Activated naive CD4-positive, alpha-beta T cell treated with Interleukin-2 at 50 U/mL for 16 hours (primary cell): ENCODE measurements around the gene HOXB3.

Experiments
- DNase-seq: peaks from one replicate; pipeline ENCODE4 v3.0.0-alpha.2; 2020

HOXB3 gene

DNA sequence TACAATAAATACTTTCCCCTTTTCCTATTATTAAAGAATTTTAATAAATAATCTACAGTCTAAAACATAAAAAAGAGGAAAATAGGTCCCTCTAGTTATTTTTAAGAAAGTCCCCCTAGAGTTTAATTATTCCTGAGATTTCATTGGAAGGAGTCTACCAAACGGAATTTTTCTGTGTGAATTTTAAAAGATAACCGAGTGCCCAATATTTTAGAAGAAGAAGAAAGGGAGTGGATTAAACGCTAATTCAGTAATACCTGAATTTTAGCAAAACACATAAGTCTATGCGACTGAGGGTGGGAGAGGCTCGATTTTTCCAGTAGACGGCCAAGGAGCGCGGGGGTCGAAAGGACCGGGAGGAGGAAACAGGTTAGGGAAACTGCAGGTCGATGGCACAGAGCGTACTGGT, 47.3 kb downstream of the HOXB3 start:
- no peak for DNase-seq

DNA sequence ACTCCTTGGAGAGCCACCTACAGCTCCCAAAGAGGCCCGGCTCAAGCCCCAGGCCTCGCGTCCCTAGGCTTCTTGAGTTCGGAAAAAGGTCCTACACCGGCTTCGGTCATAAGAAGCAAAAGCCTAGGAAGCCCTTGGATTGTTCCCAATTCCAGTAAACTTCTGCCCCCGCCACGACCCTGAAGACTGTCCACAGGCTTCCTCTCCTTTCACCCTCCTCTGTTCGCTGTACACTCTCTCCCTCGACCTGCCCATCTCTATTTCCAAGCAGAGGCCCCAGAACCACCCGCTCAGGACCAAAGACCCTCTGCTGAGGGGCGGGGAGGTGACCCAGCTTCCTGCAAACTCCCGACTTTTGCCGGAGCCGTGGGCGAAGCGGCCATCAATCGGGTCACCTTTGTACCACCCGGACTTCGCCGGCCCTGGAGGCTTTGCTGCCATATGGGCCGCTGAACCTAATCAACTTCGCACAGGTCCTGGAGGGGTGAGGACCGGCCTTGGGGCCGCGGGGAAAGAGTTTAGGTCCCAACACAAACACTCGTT, 47.9 kb downstream of the HOXB3 start:
- DNase-seq = peak; percentile 31

DNA sequence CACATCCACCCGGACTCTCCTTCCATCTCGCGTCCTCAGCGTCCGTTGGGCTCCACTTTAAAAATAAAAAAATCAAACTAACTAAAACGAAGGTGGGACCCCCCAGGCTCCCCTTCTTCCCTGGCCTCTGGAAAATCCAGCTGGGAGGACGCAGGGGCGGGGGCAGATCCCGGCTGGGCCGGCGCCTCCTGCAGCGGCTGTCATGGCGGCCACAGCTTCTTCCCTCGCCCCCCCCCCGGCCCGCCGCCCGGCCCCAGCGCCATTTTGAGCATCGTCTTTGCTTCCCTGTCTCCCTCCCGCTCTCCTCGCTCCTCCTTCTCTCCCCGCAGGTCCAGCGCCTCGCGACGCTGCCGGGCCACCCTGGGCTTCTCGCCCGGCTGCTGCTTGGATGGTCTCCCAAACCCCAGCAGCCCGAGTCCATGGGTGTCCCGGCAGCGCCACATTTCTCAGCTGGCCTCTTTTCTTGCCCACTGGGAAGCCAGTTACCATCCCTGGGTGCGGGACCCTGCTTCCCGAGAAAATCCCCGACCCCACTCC, 48.4 kb downstream of the HOXB3 start:
- DNase-seq = peak; percentile 38

DNA sequence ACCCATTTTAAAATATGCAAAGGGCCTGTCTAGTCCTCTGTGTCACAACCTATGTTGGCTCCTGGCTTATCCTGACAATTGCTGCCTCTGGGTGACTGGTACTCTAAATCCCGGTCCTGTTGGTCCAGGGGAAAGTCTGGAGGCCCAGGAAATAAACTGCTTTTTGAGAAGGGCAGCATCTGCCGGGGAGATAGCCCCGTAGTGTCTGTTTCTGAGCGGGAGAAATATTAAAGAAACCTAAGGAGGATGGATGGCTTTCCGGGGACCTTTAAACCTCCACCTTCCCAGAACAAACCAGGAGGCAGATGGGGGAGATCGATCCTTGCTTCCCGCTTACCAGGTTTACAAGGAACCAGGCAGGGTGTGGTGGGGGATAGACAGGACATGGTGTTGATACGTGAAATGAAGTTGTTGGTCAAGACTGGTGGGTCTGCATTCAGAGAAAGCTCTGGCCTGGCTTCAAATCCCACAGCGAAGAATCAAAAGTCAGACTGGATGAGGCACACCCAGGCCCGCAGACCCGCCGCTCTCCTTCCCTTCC, 48.9 kb downstream of the HOXB3 start:
- peak; percentile 9 for DNase-seq

DNA sequence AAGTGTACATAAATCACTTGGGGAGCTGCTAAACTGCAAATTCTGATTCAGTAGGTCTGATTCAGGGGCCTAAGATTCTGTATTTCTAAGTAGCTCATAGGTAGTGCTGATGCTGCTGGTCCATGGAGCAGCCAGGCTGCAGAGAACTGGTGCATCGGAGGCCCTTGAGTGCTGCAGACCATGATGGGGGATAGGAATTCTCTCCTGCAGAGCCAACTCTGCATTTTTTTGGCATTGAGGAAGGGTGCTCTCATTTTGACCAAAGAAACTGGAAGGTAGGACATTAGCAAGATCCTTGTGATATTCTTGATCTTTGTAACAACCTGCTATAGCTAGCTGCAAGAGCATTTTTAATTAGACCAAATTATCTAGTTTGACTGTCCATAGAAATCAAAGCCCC, 49.8 kb downstream of the HOXB3 start:
- DNase-seq = no peak

DNA sequence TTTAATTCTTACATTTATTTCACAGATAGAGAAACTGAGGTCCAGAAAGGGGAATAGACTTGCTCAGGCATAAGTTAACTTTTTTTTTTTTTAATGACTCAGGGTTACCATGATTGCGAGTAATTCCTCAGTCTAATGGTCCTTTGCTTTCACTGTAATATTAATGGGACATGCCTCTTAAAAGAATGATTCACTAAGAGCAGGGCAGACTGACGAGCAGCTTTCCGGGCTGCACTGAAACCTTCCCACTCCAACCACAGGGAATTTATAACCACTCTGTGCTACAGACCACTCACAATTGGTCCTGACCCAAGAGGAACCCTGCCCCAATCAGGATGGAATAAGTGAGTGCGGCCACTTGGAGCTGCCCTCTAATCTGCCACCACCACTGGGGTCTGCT, 50.9 kb downstream of the HOXB3 start:
- no peak for DNase-seq

DNA sequence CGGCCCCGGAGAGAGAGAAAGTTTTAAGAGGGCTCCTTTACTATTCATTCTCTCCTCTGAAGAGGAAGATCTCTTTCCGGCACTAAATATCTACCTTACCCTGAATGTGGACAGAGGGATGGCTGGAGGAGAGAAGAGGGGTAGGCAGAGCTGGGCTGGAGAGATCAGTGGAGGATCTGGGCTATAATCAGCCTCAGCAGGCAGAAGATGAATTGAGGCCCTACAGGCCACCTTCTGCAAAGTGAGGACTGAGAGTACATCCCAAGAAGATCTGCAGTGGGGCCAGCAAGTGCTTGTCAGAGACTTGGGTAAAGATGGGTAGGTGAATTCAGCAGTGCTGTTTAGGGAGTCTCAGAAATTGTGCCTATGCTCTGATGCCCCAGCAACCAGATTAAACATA, 52.7 kb downstream of the HOXB3 start:
- DNase-seq = no peak

DNA sequence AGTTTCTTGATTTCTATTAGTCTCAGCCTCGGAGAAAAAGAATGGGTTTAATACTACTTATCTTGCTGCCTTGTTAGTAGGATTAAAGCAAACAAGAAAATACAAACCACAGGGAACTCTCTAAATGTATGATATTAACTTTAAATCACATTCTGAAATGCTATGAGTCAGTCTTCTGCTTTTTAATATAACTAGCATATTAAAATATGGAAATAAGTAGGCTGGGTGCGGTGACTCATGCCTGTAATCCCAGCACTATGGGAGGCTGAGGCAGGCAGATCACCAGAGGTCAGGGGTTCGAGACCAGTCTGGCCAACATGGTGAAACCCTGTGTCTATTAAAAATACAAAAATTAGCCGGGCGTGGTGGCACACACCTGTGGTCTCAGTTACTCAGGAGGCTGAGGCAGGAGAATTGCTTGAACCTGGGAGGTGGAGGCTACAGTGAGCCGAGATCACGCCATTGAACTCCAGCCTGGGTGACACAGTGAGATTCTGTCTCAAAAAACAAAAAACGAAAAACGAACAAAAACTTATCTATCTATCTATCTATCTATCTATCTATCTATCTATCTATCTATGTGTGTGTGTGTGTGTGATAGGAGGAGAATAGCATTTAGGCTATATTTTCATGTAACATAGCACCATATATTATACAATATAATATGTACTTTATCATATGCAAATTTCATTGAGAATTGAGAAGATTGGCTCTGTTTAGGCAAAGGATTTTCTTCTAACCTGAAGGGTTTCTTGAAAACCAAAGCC, 54.1 kb downstream of the HOXB3 start:
- peak; percentile 24 for DNase-seq

DNA sequence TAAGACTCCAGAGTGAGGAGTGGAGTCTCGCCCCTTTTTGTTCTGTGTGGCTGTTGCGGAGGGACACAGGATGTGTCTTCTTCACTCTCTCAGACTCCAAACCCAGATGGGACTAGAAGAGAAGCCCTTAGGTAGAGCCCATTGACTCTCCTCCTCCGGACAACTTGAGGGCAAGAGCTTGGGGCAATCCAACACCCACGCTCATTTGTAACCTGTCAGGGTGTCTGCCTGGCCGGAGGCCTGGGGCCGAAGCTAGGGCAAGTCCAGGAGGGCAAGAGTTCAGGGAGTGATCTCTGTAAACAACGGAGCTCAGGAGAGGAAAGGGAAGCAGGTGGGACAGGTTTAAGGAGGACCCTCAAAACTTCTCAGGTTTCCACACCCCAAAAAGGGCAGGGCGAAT, 57.8 kb downstream of the HOXB3 start:
- no peak for DNase-seq

DNA sequence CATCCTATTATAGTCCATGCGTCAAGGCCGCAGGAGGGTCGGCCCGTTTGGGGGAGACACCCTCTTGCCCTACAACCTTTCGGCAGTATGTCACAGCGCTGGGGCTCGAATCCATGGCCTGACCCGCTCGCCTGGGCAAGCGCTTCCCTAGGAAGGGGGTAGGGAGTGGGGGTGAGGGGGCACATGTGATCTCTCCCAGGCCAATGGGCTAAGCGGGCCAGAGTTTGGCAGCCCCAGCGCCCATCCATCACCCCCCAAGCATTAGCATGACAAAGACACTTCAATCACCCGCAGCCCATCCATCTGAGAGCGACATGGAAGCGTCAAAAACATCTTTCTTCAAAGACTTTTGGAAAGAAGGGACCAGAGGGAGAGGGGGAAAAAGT, 59.2 kb downstream of the HOXB3 start, which contains the start of gene HOXB1:
TSS of gene HOXB1 (minus strand) at position 125 of the 386 bp plus-strand sequence. CDS start at position 18, 107 bp downstream.
- no peak for DNase-seq

DNA sequence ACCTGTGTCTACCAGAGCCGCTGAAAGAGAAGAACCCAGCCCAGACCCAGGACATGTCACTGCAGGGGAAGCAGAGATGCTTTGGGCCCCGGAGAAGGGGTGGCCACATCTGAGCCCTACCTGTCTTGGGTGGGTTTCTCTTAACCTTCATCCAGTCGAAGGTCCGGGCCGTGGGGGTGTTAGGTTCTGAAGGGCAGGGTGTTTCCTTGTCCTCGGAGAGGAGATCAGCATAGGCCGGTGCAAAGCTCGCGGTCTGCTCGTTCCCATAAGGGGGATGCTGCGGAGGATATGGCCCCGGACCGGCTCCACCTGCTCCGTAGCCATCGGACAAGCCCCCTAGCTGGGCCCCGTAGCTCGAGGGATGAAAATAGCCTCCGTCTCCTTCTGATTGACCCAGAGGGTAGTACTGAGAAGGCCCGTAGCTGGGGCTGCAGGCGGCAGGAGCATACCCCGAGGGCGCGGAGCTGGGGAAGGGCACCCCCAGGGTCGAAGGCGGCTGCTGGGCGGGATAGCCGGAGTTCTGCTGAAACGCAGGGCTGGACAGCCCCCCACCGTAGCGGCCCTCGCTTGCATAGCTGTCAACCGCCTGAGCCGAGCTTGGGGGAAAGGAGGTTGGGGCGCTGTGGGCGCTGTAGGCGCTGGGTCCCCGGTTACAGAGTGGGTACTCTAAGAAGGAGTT, 59.7 kb downstream of the HOXB3 start:
- no peak for DNase-seq

DNA sequence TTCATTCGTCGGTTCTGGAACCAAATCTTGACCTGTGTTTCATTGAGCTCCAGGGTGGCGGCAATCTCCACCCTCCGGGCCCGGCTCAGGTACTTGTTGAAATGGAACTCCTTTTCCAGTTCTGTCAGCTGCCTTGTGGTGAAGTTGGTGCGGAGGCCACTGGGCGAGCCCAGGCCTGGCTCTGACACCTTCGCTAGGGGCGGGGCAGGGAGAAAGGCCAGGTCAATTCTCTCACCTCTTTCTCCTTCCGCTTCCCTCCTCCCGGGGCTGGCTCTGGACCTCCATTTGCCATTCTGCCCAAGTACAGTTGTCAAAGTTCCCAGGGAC, 60.4 kb downstream of the HOXB3 start:
- no peak for DNase-seq

DNA sequence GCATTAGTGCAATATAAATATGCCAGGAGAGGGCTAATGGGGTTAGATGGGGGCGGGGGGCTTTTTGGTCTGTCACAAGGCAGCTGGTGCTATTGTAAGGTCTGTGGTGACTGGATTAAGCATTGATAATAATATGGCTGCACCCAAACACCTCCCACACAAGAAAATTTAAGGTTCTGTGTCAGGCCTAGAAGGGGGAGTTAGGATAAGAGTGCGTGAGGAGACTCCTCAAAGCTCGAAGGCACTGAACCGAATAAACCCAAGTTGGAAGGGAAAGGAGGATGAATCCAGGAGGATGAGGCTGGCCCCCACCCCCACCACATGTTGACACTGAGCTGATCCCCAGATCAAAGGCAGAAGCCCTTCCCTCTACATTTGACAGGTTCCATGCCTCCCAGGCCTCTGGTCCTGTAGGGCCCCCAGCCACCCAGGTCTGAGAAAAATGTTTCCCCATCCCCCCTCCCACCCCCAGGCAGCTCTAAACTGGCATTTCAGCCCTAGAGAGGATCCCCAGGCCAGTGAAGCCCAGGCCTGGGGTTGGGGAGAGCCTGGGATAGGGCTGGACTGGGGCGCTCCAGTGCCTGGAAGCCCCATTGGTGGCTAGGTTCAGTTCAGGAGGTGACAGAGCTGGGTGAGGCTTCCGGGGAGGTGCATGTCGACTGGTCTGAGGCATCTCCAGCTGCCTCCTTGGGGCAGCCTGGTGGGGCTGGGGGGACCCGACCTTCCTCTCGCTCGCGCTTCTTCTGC, 60.9 kb downstream of the HOXB3 start:
- no peak for DNase-seq

DNA sequence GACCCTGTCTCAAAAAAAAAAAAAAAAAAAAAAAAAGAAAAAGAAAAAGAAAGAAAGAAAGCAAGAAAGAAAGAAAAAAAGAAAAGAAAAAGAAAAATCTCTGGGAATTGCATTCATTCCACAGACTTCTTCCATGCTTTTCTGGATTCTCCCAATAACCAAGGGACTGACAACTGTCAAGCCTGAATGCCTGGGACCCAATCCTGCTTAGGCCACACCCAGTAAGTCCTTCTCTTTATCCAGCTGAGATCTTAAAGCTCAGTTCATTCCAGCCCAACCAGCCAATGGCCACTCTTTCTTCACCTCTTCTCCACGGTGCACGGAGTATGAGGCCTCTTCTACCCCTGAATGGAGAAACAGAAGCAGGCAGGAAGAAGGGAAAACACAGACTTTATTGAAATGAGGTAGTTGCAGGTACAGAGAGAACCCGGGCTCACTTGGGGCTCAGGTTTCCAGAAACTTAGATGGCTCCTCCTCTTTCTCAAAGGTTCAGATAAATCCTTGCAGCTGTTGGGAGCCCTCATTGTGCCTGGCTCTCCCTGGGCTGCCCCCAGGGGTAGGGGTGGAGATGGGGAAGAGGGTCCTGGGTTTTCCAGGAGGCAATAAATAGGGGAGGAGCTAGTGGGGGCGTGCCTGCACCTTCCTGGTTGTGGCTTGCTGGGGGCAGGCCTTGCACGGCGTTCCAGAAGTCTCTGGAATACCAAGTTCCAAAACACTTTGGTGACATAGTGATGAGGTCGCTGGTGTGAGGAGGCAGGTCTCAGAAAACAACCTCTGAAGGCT, 61.7 kb downstream of the HOXB3 start:
- DNase-seq = no peak

DNA sequence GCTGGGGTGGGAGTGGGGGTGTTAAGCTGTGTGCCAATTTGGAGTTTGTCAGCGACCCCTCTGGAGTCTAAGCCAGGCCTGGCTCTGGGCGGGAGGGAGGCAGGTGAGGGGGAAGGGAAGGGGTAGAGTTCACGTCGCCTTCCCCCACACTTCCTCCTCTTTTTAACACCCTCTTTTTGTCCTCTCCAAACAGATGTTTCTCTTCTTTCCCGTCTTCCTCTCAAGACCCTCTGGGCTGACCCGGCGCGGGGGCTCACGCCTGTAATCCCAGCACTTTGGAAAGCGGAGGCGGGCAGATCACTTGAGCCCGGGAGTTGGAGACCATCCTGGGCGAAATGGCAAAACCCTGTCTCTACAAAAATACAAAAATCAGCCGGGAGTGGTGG, 62.5 kb downstream of the HOXB3 start:
- DNase-seq = no peak

DNA sequence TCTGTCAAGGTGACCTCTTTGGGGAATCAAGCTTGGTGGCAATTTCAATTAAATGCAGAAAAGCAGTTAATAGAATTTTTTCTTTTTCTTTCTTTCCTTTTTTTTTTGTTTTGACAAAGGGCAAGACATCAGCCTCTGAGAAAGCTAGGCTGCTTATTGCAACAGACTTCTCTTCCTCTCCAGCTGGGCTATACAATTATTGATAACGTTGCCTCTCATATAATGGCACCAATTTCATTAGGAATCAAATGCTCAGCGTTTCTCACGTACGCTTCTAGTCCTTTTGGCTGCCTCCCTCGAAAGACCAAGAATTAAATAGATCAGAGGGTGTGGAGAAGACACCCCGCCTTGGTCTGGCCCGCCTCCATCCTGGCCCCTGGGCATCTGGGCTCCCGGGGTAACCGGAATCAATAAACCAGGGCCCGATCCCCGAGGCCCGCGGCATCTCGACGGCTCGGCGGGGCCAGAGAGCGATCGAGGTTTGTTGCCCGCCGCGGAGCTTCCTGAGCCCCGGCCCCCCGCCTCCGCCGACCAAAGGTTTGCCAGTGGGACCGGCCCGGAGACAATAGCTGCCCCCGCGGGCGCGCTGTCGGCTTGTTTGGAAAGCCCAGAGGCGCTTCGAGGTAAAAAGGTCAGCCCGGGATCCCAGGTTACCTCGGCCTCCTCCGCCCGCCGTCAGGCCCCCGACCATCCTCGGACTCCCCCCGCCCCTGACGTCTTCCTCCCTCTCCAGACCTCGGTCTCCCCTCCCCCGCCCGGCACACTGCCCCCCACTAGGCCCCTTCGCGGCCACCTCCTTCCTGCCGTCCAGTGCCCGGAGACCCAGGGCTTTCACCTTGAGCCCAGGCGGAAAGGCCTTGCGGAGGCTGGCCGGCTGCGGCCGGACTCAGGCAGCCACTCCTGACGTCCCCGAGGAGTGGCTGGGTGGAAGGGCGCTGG, 63.2 kb downstream of the HOXB3 start:
- DNase-seq = no peak

DNA sequence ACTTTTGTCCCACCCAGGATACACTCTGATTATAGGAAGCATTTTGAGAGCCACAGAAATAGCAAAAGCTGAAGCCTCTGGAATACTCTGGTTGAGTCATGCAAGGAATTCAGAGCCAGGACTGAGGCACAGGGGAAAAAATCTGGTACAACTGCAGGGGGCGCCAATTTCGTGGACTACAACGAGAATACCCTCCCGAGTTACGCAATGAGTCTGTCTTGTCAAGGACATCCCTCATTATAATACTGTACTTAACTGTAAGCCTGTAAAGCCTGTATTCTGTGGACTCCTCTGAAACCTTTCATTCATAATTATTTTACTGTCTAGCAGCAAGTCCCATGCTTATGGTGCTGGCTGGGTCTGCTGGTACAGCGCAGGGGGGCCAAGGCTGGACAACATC, 67.0 kb downstream of the HOXB3 start:
- no peak for DNase-seq

DNA sequence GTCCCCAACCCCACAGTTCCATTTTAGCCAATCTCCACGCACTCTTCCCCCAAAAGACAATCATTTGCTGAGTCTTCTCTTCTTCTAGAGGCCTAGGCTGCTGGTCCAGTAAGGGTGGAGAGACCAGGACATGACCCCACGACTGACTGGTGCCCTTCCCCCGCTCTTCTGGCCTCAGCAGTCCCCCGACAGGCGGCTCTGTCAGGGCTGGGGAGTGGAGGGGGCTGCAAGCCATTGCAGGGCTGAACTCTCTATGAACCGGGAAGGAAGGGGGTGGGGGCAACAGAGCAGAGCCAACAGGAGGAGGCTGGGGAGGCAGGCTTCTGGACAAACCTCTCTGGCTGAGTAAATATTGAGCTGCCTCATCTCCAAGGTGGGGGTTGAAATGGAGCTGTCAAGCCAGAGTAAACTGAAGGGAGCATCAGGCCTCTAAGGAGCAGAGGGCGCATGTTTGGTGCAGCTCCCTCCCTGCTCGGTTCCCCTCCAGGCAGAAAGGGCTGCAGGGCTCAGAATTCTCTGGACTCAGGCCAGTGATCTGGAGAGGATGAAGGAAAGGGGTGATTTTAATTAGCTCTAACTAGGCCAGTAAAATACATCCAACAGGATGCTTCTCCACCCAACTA, 67.9 kb downstream of the HOXB3 start:
- DNase-seq = no peak

DNA sequence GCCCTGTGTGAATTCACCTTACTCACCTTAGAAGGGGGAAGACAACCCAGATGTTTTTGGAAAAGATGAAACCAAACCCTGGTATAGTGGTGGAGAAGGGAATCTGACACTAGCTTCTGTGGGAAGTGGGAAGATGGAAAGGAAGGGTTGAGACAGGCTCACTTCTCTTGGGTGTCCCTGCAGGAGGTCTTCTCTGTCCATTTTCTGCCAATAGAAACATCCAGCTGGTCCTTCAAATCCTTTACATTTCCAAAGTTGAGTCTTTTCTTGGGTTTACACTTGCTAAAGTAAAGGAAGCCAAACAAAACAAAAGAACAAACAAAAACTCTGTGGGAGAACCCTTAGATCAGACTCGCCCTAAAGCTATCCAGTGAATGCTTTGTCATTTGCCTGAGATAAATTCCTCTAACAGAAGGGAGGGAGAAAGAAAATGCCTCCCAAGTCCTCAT, 69.4 kb downstream of the HOXB3 start:
- DNase-seq = no peak

DNA sequence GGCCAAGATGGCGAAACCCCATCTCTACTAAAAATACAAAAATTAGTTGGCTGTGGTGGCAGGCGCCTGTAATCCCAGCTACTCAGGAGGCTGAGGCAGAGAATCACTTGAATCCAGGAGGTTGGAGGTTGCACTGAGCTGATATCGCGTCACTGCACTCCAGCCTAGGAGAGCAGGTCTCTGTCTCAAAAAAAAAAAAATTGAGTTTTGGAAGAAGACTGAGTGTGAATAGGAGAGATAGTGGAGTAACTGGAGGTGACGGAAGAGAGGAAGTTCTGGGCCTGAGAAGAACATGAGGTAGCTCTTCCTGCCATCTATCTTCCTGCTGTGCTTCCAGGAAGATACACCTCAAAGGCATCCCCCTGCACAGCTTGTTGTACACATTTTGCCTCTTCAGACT, 70.6 kb downstream of the HOXB3 start:
- no peak for DNase-seq

DNA sequence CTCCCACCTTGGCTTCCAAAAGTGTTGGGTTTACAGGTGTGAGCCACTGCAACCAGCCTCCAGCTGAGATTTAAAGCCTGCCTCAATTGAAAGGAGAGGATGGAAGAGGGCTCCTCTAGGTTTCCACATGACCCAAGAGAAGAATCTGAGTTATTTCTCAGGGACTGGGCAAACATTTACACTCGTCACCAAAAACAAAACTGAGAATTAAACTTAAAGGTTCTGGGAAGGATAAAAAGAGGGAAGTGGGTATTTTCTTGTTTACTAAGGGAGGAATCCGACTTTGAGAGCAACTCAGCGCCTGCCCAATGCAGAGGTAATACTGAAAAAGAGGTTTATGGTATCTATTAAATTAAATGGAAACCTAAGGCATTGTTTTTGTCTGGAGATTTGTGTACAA, 72.6 kb downstream of the HOXB3 start:
- DNase-seq = no peak
